Endodermal cell (in vitro differentiated cells): ENCODE results near the gene C6orf15. TPM values are rescaled to one million over a fixed set of nuclear protein-coding genes. Genes with fewer than 3 reads are reported as not detected.

ENCODE experiments used
- DNase-seq: peaks from one replicate; pipeline ENCODE4 v3.0.0-alpha.2; 2017
- H3K27ac ChIP-seq: 2 replicates; pipeline ENCODE4 v1.5.1; 2013; ENCODE audit warnings: mild to moderate bottlenecking, low read depth, low read length, moderate library complexity
- H3K27me3 ChIP-seq: 2 replicates; pipeline ENCODE4 v1.6.1; 2013; ENCODE audit warnings: mild to moderate bottlenecking, low read length, moderate library complexity; ENCODE audit not compliant: insufficient read depth, control insufficient read depth, poor library complexity, severe bottlenecking
- H3K36me3 ChIP-seq: 2 replicates; pipeline ENCODE4 v1.7.0; 2013; ENCODE audit warnings: mild to moderate bottlenecking, low read length, moderate library complexity; ENCODE audit not compliant: control insufficient read depth, insufficient read depth
- H3K4me1 ChIP-seq: one replicate; pipeline ENCODE4 v1.7.0; 2013; ENCODE audit warnings: low read length; ENCODE audit not compliant: control insufficient read depth, insufficient read depth
- H3K4me3 ChIP-seq: 2 replicates; pipeline ENCODE4 v1.5.1; 2013; ENCODE audit warnings: mild to moderate bottlenecking, low read length, moderate library complexity
- H3K9ac ChIP-seq: 2 replicates; pipeline ENCODE4 v1.6.1; 2013; ENCODE audit warnings: mild to moderate bottlenecking, low read length, moderate library complexity; ENCODE audit not compliant: poor library complexity, severe bottlenecking; ENCODE audit errors: extremely low read depth
- H3K9me3 ChIP-seq: 2 replicates; pipeline ENCODE4 v1.6.1; 2013; ENCODE audit warnings: mild to moderate bottlenecking, low read length, moderate library complexity; ENCODE audit not compliant: control insufficient read depth
- H3K27ac Mint-ChIP-seq: 2 replicates; pipeline ENCODE4 v1.8.0; 2020; ENCODE audit warnings: mixed read lengths
- H3K27me3 Mint-ChIP-seq: 2 replicates; pipeline ENCODE4 v1.8.0; 2021; ENCODE audit warnings: mild to moderate bottlenecking, mixed read lengths; ENCODE audit not compliant: insufficient read depth
- H3K36me3 Mint-ChIP-seq: 2 replicates; pipeline ENCODE4 v1.8.0; 2020; ENCODE audit warnings: low read depth, mixed read lengths
- H3K4me1 Mint-ChIP-seq: 2 replicates; pipeline ENCODE4 v1.8.0; 2020; ENCODE audit warnings: mixed read lengths
- H3K4me3 Mint-ChIP-seq: 2 replicates; pipeline ENCODE4 v1.8.0; 2020; ENCODE audit warnings: mild to moderate bottlenecking, moderate library complexity, mixed read lengths
- H3K9me3 Mint-ChIP-seq: 2 replicates; pipeline ENCODE4 v1.8.0; 2020; ENCODE audit warnings: mild to moderate bottlenecking, mixed read lengths
- WGBS, 2 experiments: methylation state at CpG; one replicate each; pipeline versions ENCODE4 v1.1.5 to v1.1.7; 2013; ENCODE audit warnings: missing lambda C conversion rate in 2 of 2, mixed read lengths in 1 of 2; ENCODE audit not compliant: insufficient coverage in 1 of 2, insufficient read length in 1 of 2; 5-methylcytosine and 5-hydroxymethylcytosine counted together
- total RNA-seq, 2 donors: library from RNA; stranded (reverse); fragmentation: NEBNext Ultra II Directional in 1 of 2; extraction: Animal tissue kit (Norgen Biotek cat#: 25700) in 1 of 2; gene quantifications; 2 replicates in 1 of 2; 3 replicates in 1 of 2; pipeline ENCODE4 v1.2.1, GENCODE V29; 2021
- TF ChIP-seq, protein P1 (sequence below): fragments of 200-600 bp; sonication (generic); conservative IDR thresholded peaks from 2 replicates; pipeline ENCODE4 v1.5.0; 2021; ENCODE audit warnings: antibody characterized with exemption, mild to moderate bottlenecking

The C6orf15 gene
- total RNA-seq, 2 donors from 2014 or later, result not detected

GRCh38 chr6:31091680-31092079 lies 20.7 kb downstream of the C6orf15 start:
- H3K9me3 ChIP-seq, result no peaks in the 10 kb centered on the region
- H3K36me3 Mint-ChIP-seq, result no peaks in the 10 kb centered on the region
- TF ChIP-seq, protein P1, sequence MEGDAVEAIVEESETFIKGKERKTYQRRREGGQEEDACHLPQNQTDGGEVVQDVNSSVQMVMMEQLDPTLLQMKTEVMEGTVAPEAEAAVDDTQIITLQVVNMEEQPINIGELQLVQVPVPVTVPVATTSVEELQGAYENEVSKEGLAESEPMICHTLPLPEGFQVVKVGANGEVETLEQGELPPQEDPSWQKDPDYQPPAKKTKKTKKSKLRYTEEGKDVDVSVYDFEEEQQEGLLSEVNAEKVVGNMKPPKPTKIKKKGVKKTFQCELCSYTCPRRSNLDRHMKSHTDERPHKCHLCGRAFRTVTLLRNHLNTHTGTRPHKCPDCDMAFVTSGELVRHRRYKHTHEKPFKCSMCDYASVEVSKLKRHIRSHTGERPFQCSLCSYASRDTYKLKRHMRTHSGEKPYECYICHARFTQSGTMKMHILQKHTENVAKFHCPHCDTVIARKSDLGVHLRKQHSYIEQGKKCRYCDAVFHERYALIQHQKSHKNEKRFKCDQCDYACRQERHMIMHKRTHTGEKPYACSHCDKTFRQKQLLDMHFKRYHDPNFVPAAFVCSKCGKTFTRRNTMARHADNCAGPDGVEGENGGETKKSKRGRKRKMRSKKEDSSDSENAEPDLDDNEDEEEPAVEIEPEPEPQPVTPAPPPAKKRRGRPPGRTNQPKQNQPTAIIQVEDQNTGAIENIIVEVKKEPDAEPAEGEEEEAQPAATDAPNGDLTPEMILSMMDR, result no peak
- DNase-seq, result no peak
- no peaks in the 10 kb centered on the region for H3K27me3 ChIP-seq
- no peak overlapping the region for H3K27ac Mint-ChIP-seq
- no peak overlapping the region for H3K27ac ChIP-seq
- H3K4me1 ChIP-seq, result peaks cover 7% of the 10 kb centered on the region
- 45 to 61% methylated on average over 2 to 3 of the region's 3 CpGs for WGBS, 2 experiments
- H3K9me3 Mint-ChIP-seq, result no peaks in the 10 kb centered on the region
- no peak overlapping the region for H3K4me3 Mint-ChIP-seq
- no peak overlapping the region for H3K4me3 ChIP-seq
- H3K9ac ChIP-seq, result no peak overlapping the region
- no peaks in the 10 kb centered on the region for H3K36me3 ChIP-seq
- H3K4me1 Mint-ChIP-seq, result peaks cover 9% of the 10 kb centered on the region
- H3K27me3 Mint-ChIP-seq, result no peaks in the 10 kb centered on the region

- Mint-ChIP-seq H3K36me3 (no peaks in the 10 kb centered on the region), H3K9me3 (no peaks in the 10 kb centered on the region), H3K27ac (no peak overlapping the region), H3K4me3 (no peak overlapping the region), H3K4me1 (peaks cover 13% of the 10 kb centered on the region), H3K27me3 (no peaks in the 10 kb centered on the region)
- DNase-seq, result no peak
- Histone ChIP-seq H3K4me3 (no peak overlapping the region), H3K27ac (no peak overlapping the region), H3K36me3 (no peaks in the 10 kb centered on the region), H3K27me3 (no peaks in the 10 kb centered on the region), H3K4me1 (peaks cover 10% of the 10 kb centered on the region), H3K9me3 (no peaks in the 10 kb centered on the region), H3K9ac (no peak overlapping the region)
- TF ChIP-seq, protein P1, result no peak
- WGBS, 2 experiments, result 91 to 100% methylated on average over 5 to 6 of the region's 6 CpGs
These were observed 21.4 kb downstream of the C6orf15 start for GRCh38 chr6:31090973-31091364.

DNA sequence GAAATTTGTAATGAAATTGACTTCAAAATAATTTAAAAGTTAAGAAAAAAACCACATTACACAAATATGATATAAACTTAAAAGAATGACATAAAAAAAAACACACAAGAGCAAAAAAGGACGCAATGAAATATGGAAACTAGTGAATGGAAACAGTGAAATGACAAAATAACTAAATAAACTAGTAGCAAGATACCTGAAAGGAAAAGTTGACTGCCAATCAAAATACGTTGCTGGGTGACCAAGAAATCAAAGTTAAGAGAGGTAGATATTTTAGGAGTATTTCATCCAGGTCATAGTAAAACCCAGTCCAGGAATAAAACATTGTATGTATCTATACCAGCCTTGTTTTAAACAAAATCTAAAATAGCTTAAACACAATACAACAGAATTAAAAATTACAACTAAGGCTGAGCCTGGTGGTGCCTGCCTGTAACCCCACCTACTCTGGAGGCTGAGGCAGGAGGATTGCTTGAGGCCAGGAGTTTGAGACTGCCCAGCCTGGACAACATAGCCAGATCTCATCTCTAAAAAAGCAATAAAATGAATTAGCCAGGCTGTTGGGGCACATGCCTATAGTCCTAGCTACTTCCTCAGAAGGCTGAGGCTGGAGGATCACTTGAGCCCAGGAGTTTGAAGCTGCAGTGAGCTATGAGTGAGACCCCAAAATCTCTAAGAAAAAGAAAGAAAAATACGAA lies 22.0 kb downstream of the C6orf15 start:
- H3K27me3 ChIP-seq, result no peaks in the 10 kb centered on the region
- no peaks in the 10 kb centered on the region for H3K36me3 ChIP-seq
- Mint-ChIP-seq H3K27me3 (no peaks in the 10 kb centered on the region), H3K9me3 (no peaks in the 10 kb centered on the region), H3K4me3 (no peak overlapping the region), H3K4me1 (peaks cover 13% of the 10 kb centered on the region), H3K36me3 (no peaks in the 10 kb centered on the region), H3K27ac (no peak overlapping the region)
- 78 to 91% methylated on average over 1 to 3 of the region's 3 CpGs for WGBS, 2 experiments
- H3K9ac ChIP-seq, result no peak overlapping the region
- TF ChIP-seq, protein P1, result no peak
- no peak overlapping the region for H3K4me3 ChIP-seq
- DNase-seq, result no peak
- peaks cover 10% of the 10 kb centered on the region for H3K4me1 ChIP-seq
- no peaks in the 10 kb centered on the region for H3K9me3 ChIP-seq
- H3K27ac ChIP-seq, result no peak overlapping the region
